Astrocyte (in vitro differentiated cells and primary cell): ENCODE data around the gene CD300LD.
"Not testable (repeated sequence)": the region's sequence is repeated elsewhere in the genome, so short reads cannot be mapped to it uniquely, and the experiment has no call there.

Experiments
- EZH2 ChIP-seq: IDR thresholded peaks from 2 replicates; pipeline ENCODE4 v1.6.1; 2012; ENCODE audit warnings: mild to moderate bottlenecking, low read length, inconsistent platforms; ENCODE audit not compliant: insufficient read depth
- TF ChIP-seq, protein P1 (sequence below): IDR thresholded peaks from 2 replicates; pipeline ENCODE4 v1.5.1; 2011; ENCODE audit warnings: low read depth, mild to moderate bottlenecking, inconsistent platforms, low read length, moderate library complexity; ENCODE audit not compliant: insufficient read depth

DNA sequence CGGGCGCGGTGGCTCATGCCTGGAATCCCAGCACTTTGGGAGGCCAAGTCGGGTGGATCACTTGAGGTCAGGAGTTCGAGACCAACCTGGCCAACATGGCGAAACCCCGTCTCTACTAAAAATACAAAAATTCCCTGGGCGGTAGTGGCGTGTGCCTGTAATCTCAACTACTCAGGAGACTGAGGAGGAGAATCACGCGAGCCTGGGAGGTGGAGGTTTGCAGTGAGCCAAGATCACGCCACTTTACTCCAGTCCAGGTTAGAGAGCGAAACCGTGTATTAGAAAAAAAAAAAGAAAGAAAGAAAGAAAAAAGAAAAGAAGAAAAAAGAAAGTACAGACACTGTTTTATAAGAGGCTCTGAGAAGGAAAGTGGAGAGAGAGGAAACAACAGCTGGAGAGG lies 38.2 kb upstream of the CD300LD start:
- TF ChIP-seq, protein P1, sequence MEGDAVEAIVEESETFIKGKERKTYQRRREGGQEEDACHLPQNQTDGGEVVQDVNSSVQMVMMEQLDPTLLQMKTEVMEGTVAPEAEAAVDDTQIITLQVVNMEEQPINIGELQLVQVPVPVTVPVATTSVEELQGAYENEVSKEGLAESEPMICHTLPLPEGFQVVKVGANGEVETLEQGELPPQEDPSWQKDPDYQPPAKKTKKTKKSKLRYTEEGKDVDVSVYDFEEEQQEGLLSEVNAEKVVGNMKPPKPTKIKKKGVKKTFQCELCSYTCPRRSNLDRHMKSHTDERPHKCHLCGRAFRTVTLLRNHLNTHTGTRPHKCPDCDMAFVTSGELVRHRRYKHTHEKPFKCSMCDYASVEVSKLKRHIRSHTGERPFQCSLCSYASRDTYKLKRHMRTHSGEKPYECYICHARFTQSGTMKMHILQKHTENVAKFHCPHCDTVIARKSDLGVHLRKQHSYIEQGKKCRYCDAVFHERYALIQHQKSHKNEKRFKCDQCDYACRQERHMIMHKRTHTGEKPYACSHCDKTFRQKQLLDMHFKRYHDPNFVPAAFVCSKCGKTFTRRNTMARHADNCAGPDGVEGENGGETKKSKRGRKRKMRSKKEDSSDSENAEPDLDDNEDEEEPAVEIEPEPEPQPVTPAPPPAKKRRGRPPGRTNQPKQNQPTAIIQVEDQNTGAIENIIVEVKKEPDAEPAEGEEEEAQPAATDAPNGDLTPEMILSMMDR, result not testable (repeated sequence)
- TF ChIP-seq EZH2, result not testable (repeated sequence)
